ENCODE measurements around the gene GLIS1. TPM values are rescaled to one million over a fixed set of nuclear protein-coding genes. Genes with fewer than 3 reads are reported as not detected.

GLIS1 gene
- total RNA-seq, 2 donors from 2014 or later, result 2.6 TPM; not detected in 1

- DNase-seq (ENCODE audit: low spot score), result no peak
- H3K27me3 ChIP-seq (replicated peaks; ENCODE audit: insufficient read depth), result no peaks in the 10 kb centered on the region
- no peaks in the 10 kb centered on the region for H3K9me3 ChIP-seq
- H3K36me3 ChIP-seq, result no peaks in the 10 kb centered on the region
- H3K4me1 ChIP-seq (ENCODE audit: control insufficient read depth in 1 of 2, low read depth in 2 of 2), result no peaks in the 10 kb centered on the region
- no peak overlapping the region for H3K4me3 ChIP-seq
- no peak for ATAC-seq (ENCODE audit: insufficient number of reproducible peaks, low FRiP score, low read depth)
- TF ChIP-seq CTCF (IDR thresholded peaks at IDR 0.05), result no peak
- no peak overlapping the region for H3K27ac ChIP-seq
Observed at GRCh38 chr1:53559854-53560580, 178.9 kb downstream of the GLIS1 start.

- Histone ChIP-seq H3K9me3 (no peaks in the 10 kb centered on the region), H3K27me3 (replicated peaks; ENCODE audit: insufficient read depth) (no peaks in the 10 kb centered on the region), H3K36me3 (no peaks in the 10 kb centered on the region), H3K4me3 (no peak overlapping the region), H3K4me1 (ENCODE audit: control insufficient read depth in 1 of 2, low read depth in 2 of 2) (no peaks in the 10 kb centered on the region), H3K27ac (no peak overlapping the region)
- no peak for DNase-seq (ENCODE audit: low spot score)
- TF ChIP-seq CTCF (IDR thresholded peaks at IDR 0.05), result no peak
- ATAC-seq (ENCODE audit: insufficient number of reproducible peaks, low FRiP score, low read depth), result no peak
Observed at GRCh38 chr1:53559391-53559815, 179.6 kb downstream of the GLIS1 start.

- TF ChIP-seq CTCF (IDR thresholded peaks at IDR 0.05), result no peak
- H3K27ac ChIP-seq, result no peak overlapping the region
- no peaks in the 10 kb centered on the region for H3K9me3 ChIP-seq
- ATAC-seq (ENCODE audit: insufficient number of reproducible peaks, low FRiP score, low read depth), result no peak
- H3K4me1 ChIP-seq (ENCODE audit: control insufficient read depth in 1 of 2, low read depth in 2 of 2), result no peaks in the 10 kb centered on the region
- no peak overlapping the region for H3K4me3 ChIP-seq
- DNase-seq (ENCODE audit: low spot score), result no peak
- H3K36me3 ChIP-seq, result no peaks in the 10 kb centered on the region
- no peaks in the 10 kb centered on the region for H3K27me3 ChIP-seq (replicated peaks; ENCODE audit: insufficient read depth)
Observed at GRCh38 chr1:53558739-53559315, 180.1 kb downstream of the GLIS1 start.

- Histone ChIP-seq H3K27me3 (replicated peaks; ENCODE audit: insufficient read depth) (no peaks in the 10 kb centered on the region), H3K4me3 (no peak overlapping the region), H3K27ac (no peak overlapping the region), H3K4me1 (ENCODE audit: control insufficient read depth in 1 of 2, low read depth in 2 of 2) (no peaks in the 10 kb centered on the region), H3K9me3 (no peaks in the 10 kb centered on the region), H3K36me3 (no peaks in the 10 kb centered on the region)
- DNase-seq (ENCODE audit: low spot score) (no peak), ATAC-seq (ENCODE audit: insufficient number of reproducible peaks, low FRiP score, low read depth) (no peak)
- TF ChIP-seq CTCF (IDR thresholded peaks at IDR 0.05), result no peak
Observed at GRCh38 chr1:53557830-53558738, 180.9 kb downstream of the GLIS1 start.

- Histone ChIP-seq H3K27ac (no peak overlapping the region), H3K36me3 (no peaks in the 10 kb centered on the region), H3K9me3 (no peaks in the 10 kb centered on the region), H3K27me3 (replicated peaks; ENCODE audit: insufficient read depth) (no peaks in the 10 kb centered on the region), H3K4me3 (no peak overlapping the region), H3K4me1 (ENCODE audit: control insufficient read depth in 1 of 2, low read depth in 2 of 2) (no peaks in the 10 kb centered on the region)
- DNase-seq (ENCODE audit: low spot score) (no peak), ATAC-seq (ENCODE audit: insufficient number of reproducible peaks, low FRiP score, low read depth) (no peak)
- TF ChIP-seq CTCF (IDR thresholded peaks at IDR 0.05), result no peak
Observed at GRCh38 chr1:53557369-53557768, 181.6 kb downstream of the GLIS1 start.

Data from thoracic aorta (tissue), 2 donors.